ENCODE results near the gene RPS21. TPM values are rescaled to one million over a fixed set of nuclear protein-coding genes. Genes with fewer than 3 reads are reported as not detected.
"Not testable (repeated sequence)": the region's sequence is repeated elsewhere in the genome, so short reads cannot be mapped to it uniquely, and the experiment has no call there.

The RPS21 gene
- total RNA-seq, 1 donor from 2014 or later: 830 TPM

DNA sequence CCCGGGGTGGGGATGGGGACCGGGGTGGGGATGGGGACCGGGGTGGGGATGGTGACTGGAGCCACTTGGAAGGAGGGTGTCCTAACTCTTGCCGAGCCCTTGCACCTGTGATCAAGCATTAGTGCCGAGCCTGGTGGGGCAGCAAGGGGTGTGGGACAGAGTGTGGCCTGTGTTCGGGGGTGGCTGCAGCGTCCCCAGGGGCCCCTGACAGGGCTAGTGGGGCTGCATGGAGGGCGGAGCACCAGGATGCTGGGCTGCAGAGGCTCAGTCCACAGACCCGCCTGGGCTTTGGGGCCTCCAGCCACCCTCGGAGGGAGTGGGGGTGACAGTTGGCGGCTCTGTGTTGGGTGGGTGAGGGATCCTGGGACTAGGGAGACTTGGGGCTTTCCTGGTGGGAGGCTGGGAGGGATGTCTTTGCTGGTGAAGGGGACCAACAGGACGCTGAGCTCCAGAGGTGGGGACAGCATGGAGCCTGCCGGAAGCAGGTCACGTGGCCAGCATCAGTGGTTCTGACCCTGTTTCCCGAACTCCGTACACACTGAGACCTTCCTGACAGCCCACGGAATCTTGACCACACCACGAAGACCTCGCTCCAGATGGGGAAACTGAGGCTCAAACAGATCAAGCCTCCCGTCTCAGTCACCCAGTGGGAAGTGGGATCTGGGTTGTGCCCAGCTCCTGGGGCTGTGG, 35.9 kb downstream of the RPS21 start:
- TF ChIP-seq, protein P1, sequence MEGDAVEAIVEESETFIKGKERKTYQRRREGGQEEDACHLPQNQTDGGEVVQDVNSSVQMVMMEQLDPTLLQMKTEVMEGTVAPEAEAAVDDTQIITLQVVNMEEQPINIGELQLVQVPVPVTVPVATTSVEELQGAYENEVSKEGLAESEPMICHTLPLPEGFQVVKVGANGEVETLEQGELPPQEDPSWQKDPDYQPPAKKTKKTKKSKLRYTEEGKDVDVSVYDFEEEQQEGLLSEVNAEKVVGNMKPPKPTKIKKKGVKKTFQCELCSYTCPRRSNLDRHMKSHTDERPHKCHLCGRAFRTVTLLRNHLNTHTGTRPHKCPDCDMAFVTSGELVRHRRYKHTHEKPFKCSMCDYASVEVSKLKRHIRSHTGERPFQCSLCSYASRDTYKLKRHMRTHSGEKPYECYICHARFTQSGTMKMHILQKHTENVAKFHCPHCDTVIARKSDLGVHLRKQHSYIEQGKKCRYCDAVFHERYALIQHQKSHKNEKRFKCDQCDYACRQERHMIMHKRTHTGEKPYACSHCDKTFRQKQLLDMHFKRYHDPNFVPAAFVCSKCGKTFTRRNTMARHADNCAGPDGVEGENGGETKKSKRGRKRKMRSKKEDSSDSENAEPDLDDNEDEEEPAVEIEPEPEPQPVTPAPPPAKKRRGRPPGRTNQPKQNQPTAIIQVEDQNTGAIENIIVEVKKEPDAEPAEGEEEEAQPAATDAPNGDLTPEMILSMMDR (IDR thresholded peaks at IDR 0.05): no peak
- Mint-ChIP-seq H3K36me3 (ENCODE audit: low read depth) (no peaks in the 10 kb centered on the region), H3K27me3 (ENCODE audit: low read depth) (peaks cover 4% of the 10 kb centered on the region), H3K27ac (ENCODE audit: unreplicated experiment) (no peak overlapping the region), H3K4me1 (ENCODE audit: low read depth) (no peaks in the 10 kb centered on the region), H3K9me3 (ENCODE audit: low read depth) (no peaks in the 10 kb centered on the region), H3K4me3 (ENCODE audit: unreplicated experiment) (no peak overlapping the region)
- DNase-seq (ENCODE audit: low spot score): no peak

DNA sequence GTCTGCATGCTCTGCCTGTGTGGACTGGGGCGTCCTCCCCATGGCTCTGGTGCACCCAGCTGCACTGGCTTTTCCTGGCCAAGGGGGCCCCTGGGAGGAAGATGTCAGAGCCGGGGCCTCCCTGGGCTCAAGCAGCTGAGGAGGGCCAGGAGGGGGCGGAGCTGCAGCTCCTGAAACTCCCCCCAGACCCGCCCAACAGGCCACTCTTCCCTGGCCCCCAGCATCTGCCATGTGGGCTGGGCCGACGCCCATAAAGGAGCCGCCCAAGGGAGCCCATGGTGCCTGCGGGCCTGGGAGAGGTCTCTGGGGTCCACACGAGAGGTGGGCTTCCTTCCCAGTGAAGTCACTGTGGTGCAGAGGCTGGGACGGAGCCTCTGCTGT, 36.4 kb downstream of the RPS21 start:
- no peaks in the 10 kb centered on the region for H3K9me3 Mint-ChIP-seq (ENCODE audit: low read depth)
- no peak overlapping the region for H3K4me3 Mint-ChIP-seq (ENCODE audit: unreplicated experiment)

DNA sequence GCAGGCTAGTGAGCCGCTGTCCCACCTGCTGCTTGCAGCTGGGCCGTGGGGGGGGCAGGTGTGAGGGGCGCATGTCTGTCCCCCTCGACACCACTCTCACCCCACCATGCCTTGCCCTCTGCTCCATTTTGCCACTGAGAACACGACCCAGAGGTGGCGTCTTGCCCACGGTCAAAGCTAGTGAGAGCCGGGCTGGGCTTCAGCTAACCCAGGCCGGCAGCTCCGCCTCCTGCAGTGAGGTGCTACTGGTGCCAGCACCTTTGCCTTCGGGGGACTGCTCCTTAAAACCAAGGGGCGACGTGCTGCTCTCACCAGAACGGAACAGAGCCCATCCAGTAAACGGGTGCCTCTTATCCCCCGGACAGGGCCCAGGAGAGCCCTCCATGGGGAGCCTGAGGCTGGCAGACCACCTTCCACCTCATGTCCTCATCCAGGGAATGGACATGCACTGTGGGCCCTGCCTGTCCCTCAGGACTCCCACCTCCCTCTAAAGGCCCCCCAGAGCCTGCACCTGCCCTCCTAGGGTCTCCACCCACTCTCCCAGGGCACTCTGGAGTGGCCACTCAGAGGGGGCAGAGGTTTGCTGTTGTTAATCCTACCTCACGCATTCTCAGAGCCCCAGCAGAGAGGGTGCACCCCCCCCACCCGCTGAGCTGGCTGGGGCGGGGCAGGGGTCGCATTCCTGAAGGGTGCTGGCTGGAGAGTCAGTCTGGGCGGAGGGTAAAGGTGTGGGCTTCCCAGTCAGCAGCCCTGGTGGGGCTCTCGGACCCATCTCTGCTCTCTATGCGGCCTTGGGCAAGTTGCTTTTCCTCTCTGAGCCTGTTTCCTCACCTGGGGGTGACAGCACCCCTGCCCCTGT, 37.6 kb downstream of the RPS21 start:
- H3K27me3 Mint-ChIP-seq (ENCODE audit: low read depth): peaks cover 12% of the 10 kb centered on the region
- no peak overlapping the region for H3K27ac Mint-ChIP-seq (ENCODE audit: unreplicated experiment)
- no peak for DNase-seq (ENCODE audit: low spot score)
- no peaks in the 10 kb centered on the region for H3K36me3 Mint-ChIP-seq (ENCODE audit: low read depth)
- no peaks in the 10 kb centered on the region for H3K4me1 Mint-ChIP-seq (ENCODE audit: low read depth)
- no peak overlapping the region for H3K4me3 Mint-ChIP-seq (ENCODE audit: unreplicated experiment)
- no peaks in the 10 kb centered on the region for H3K9me3 Mint-ChIP-seq (ENCODE audit: low read depth)
- TF ChIP-seq, protein P1 (IDR thresholded peaks at IDR 0.05): no peak

More for the DNA sequence above, 36.4 kb downstream of the RPS21 start:
- H3K4me1 Mint-ChIP-seq (ENCODE audit: low read depth): no peaks in the 10 kb centered on the region
- no peak for DNase-seq (ENCODE audit: low spot score)
- peaks cover 4% of the 10 kb centered on the region for H3K27me3 Mint-ChIP-seq (ENCODE audit: low read depth)
- TF ChIP-seq, protein P1 (IDR thresholded peaks at IDR 0.05): no peak
- no peaks in the 10 kb centered on the region for H3K36me3 Mint-ChIP-seq (ENCODE audit: low read depth)
- no peak overlapping the region for H3K27ac Mint-ChIP-seq (ENCODE audit: unreplicated experiment)

DNA sequence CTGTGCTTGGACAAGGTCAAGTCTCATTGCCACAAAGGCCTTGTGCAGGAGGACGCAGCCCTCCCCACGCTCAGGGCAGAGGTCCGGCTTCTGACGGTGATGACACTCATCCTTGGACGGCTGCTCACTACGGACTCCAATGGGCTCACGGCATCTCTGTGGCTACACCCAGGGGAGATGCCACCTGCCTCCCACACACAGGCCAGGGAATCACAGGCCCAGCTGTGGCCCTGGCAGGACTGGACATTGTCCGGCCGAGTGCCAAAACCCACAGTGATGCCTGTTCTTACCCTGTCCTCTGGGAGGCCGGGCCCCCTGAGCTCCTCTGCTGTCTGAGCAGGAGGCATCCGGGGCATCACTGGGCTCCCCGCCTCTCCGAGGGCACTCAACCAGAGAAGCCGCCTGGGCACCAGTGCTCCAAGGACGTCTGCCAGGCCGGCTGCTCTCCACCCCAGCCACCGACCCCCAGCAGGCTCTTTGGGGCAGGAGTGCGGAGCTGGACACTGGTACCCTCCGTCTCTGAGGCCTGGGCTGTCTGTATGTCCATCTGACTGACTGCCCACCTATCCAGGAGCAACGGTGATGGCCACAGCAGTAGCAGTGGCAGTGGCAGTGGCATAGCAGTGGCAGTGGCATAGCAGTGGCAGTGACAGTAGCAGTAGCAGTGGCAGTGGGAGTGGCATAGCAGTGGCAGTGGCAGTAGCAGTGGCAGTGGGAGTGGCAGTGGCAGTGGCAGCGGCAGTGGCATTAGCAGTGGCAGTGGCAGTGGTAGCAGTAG, 38.6 kb downstream of the RPS21 start:
- H3K9me3 Mint-ChIP-seq (ENCODE audit: low read depth): no peaks in the 10 kb centered on the region
- no peaks in the 10 kb centered on the region for H3K36me3 Mint-ChIP-seq (ENCODE audit: low read depth)
- H3K4me3 Mint-ChIP-seq (ENCODE audit: unreplicated experiment): no peak overlapping the region
- TF ChIP-seq, protein P1 (IDR thresholded peaks at IDR 0.05): no peak
- H3K27me3 Mint-ChIP-seq (ENCODE audit: low read depth): peaks cover 10% of the 10 kb centered on the region
- H3K4me1 Mint-ChIP-seq (ENCODE audit: low read depth): no peaks in the 10 kb centered on the region
- no peak overlapping the region for H3K27ac Mint-ChIP-seq (ENCODE audit: unreplicated experiment)
- no peak for DNase-seq (ENCODE audit: low spot score)

DNA sequence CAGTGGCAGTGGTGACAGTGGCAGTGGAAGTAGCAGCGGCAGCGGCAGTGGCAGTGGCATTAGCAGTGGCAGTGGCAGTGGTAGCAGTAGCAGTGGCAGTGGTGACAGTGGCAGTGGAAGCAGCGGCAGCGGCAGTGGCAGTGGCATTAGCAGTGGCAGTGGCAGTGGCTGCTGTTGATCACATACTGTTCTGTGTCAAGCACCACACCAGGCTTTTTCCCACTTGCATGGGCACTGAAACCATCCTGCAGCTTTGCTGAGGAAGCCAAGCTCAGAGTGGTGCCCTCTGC, 39.1 kb downstream of the RPS21 start:
- DNase-seq (ENCODE audit: low spot score); H3K4me1 Mint-ChIP-seq (ENCODE audit: low read depth); H3K9me3 Mint-ChIP-seq (ENCODE audit: low read depth); H3K27ac Mint-ChIP-seq (ENCODE audit: unreplicated experiment); H3K4me3 Mint-ChIP-seq (ENCODE audit: unreplicated experiment); H3K36me3 Mint-ChIP-seq (ENCODE audit: low read depth): not testable (repeated sequence)
- peaks cover 12% of the 10 kb centered on the region for H3K27me3 Mint-ChIP-seq (ENCODE audit: low read depth)
